ENCODE measurements around the gene LDLRAD3.
A peak's percentile ranks its signal among the peaks of the same experiment; 100 is the strongest.

Gene LDLRAD3

DNA sequence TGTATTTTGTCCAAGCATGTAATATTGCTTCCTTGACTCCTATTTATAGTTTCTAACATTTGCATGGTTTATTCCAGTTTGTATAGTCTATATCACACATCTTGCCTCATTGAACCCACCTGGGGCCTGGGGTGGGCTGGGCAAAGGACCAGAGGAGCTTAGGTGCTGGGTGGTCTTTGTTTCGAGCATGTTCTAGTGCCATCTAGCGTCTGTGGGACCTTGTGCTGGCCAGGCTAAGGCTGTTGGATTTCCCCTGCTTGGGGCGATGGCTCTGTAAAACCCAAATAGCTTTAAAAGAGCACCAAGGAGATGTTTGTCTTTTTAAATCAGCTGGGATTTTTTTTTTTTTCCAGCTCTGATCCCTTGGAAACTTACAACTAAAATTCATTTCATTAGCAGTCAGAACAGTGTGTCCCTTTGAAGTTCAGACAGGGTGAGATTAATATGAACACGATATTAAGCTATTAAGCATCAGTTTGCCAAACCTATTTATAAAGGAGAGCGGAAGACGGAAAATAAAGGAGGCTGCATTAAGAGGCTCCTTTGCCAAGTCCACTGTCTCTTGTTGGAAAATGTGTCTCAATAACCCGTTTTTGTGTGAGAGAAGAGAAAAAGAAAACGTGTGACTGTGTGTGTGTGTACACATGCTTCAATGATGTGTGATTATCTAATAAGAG is 188.0 kb downstream of the LDLRAD3 start:
- no peak for DNase-seq (ENCODE audit: low read depth in 2 of 2)

DNA sequence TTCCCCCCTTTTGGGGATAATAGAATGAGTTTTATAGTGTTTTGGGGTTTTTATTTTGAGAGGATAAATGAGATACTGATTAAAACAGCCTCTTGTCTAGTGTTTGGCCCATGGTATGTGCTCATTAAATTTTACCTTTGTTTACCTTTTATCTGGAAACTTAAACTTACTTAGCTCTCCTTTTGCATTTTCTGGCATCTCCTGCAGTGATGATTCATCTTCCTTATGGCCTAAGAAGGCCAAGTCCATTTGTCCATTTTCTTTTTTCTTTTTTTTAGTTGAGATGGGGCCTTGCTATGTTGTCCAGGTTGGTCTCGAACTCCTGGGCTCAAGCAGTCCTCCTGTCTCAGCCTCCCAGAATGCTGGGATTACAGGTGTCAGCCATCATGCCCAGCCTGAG is 189.1 kb downstream of the LDLRAD3 start:
- no peak for DNase-seq (ENCODE audit: low read depth in 2 of 2)

DNA sequence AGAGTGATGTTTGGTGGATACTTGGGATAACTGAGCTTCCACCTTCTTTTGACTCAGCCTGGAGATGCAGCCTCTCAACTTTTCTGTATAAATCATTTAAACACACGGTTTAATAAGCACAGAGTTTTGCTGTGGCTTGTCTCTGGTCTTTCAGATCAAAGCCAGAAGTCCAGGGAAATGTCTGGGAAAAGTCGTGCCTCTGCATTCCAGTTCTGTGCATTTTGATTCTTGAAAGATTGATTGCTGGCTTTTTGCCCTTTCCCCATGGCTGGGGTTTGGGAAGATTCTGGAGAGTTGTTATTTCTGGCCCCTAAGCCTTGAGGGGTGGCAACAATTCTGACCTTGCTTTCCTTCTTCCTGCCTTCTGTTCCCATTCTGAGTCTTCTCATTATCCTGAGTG is 191.2 kb downstream of the LDLRAD3 start:
- DNase-seq (ENCODE audit: low read depth in 2 of 2) = no peak

DNA sequence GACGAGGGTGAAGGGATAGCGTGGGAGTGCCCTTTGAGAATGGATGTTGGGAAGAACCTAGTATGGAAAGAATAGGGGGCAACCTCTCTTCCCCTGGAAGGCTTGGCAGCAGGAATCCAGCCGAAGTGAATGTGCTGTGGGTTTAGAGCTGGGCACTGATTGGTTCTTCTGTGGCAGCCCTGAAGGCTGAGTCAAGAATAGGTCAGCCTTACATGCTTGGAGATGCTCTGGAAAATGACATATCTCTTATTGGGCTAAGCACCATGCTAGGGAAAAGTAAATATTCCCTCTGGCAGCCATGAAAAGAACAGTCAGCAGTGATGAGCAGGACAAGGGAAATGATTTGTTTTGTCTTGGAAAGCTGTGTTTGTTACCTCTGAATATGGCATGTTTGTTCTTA is 195.9 kb downstream of the LDLRAD3 start:
- DNase-seq (ENCODE audit: low read depth in 2 of 2) = no peak

DNA sequence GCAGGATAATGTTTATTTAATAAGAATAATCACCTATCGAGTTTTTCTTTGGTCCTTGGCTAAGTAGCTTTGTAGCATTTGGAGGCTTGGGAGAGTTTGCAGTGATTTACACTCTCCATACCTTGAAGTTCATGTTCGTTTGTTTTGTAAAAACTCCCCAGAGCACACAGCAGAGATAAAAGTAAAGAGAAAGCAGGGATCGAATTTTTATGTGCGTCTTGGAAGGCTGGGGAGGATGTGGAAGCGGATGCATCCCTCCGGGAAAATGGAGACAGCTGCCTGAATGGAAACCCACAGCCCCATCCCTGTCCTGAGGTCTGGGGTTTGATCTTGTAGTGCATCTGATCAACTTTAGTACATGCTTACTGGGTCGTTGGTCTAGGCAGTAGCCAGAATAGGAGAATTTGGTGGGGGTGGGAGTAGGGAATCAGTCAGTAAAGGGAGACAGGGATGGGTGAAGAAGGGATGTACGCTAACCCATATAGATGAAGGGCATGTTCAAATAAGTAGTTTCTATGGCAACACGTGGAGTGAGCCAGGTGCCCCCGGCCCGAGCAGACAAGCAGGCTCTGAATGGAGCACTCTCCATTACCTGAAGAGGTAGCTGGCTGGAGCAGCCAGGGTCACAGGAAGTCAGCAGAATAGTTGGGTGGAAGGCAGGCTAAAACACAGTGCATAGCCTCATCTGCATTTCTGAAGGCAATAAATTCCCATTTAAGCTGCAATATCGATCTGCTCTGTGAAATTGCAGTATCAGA is 197.5 kb downstream of the LDLRAD3 start:
- DNase-seq (ENCODE audit: low read depth in 2 of 2) = no peak

DNA sequence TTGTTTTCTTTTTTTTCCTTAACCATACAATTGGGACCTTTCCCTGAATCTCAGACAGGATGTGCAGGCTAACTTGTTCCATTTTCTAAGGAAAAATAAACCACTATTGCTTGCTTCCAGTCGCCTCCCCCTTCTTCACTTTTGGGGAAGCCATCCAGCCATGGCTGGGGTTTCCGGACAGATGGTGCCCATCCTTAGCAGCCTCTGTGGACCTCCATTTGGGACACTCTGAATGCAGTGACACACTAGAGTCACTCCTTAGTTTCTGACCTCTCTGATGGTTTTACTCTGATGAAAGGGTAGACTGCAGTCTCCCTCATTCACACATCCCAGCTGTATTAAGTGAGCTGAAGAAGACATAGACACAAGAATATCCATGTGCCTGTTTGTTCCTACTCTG is 198.1 kb downstream of the LDLRAD3 start:
- no peak for DNase-seq (ENCODE audit: low read depth in 2 of 2)

DNA sequence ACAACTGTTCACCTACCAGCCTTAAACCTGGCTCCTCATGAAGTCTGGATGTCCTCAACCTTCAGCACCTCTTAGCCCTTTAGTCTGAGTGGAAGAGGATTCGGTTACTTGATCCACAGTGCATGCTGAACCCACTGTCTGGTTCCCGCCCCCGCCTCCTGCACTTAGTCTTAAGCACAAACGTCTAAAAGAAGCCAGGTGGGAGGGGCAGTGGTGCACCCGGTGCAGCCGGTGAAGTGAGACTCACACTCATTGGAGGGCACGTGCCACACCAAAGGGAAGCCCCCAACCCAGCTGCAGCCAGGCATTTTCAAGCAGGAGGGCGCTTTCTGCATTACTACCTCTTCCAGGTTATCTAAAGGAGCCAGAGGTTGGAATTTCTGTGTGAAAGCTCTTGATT is 198.6 kb downstream of the LDLRAD3 start:
- DNase-seq (ENCODE audit: low read depth in 2 of 2) = no peak

DNA sequence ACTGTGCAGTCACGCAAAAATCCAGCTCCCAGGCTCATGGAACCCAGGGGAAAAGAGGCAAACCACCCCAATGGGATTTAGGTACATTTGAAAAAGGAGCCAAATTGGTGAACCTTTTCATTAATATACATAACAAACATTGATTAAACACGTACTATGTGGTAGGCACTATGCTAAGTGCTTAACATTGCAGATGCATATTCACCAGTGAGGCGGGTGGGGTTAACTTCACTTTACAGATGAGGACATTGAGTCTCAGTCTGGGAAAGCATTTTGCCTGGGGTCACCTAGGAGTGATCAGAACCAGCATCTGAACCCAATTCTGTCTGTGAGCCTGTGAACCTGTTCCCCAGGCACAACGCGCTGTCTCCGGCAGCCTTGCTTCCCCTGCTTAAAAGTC is 199.0 kb downstream of the LDLRAD3 start:
- no peak for DNase-seq (ENCODE audit: low read depth in 2 of 2)

DNA sequence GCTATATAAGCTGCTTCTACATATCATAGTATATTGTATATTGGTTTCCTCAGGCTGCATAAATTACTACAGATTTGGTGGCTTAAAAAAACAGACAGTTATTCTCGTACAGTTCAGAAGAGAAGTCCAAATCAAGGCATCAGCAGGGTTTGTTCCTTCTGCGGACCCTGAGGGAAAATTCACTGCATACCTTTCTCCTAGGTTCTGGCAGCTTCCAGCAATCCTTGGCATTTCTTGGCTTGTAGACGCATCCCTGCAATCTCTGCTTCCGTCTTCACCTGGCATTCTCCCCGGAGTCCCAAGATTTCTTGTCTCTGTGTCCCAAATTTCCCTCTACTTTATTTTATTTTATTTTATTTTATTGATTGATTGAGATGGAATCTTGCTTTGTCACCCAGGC is 202.6 kb downstream of the LDLRAD3 start:
- DNase-seq (ENCODE audit: low read depth in 2 of 2) = no peak

DNA sequence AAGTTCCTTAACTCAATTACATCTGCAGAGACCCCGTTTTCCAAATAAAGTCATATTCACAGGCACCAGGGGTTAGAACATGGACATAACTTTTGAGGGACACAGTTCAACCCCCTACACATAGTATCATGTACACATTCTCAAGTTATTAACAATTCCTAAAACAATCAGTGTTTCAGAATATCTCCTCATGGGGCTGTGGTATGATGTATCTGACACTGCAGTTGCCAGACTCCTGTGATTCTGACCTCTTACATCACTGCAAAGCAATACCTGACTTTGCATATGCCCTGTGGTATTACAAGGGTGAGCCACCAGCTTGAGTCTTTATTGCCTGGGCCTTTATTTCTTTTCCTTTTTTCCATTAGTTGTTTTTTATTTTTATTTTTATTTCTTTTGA is 203.6 kb downstream of the LDLRAD3 start:
- DNase-seq (ENCODE audit: low read depth in 2 of 2) = no peak

DNA sequence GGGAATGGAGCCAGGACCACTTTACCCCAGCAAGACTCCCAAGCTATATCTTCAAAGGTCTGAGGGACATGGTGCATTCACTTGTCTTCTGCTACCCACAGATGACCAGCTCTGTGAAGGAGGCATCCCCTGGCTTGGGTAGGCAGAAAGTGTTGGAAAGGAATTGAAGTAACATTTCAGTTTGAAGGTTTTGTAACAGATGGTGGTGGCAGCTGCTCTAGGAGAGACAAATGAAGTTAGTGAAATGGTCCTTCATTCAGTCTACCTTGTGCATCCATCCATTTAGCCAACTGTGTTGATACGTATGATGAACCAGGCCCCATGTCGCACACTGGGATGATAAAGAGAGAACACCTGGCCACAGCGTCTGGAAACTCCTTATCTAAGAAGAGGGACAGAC is 204.8 kb downstream of the LDLRAD3 start:
- no peak for DNase-seq (ENCODE audit: low read depth in 2 of 2)

DNA sequence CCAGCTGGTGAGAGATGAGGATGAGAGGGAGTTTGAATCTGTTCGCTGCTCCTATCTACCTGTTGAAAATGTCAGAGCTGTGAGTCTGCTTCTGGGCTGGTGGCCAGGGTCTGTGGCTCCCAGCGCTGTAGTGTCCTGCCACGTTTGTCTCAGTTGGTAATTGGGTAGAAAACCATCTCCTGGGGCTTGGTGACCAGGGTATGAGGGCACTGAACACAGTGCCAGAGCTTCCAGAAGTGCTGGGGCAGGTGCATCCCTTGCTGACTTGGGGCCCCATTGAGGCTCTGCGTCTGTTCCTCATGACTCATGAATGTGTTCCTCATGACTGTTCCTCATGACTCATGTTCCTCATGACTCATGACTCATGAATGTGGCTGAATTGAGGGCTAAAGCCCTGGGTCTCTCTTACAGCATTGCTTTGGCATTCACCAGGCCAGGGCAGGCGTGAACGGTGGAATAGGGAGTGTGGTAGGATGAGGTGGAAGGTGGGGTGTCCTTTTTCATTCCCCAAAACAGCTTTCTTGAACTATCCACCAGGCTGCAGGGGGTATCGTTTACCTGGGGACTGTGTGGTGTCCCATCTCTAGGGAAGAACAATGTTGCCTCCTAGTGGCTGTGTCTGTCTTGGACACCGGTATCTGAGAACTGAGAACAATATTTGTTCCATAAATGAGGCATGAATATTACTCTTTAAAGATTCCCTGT is 205.8 kb downstream of the LDLRAD3 start:
- DNase-seq (ENCODE audit: low read depth in 2 of 2) = peak; percentile 97 to 98

DNA sequence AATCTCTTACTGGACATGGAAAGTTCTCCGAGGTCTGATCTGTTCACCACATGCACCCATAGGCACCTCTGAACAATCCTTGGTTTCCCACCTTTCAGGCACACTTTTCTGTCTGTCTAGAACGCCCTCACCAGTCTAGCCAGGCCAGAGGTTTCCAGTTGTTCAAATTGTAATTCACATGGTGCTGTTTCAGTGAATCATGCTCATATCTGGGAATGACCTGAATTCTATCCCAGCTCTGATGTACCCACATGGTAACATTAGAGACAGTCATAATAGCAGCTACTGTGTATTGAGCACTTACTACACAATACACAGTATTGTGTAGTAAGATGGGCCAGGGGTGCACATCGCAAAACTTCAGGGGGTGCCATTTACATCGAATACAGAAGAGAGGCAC is 207.1 kb downstream of the LDLRAD3 start:
- no peak for DNase-seq (ENCODE audit: low read depth in 2 of 2)

DNA sequence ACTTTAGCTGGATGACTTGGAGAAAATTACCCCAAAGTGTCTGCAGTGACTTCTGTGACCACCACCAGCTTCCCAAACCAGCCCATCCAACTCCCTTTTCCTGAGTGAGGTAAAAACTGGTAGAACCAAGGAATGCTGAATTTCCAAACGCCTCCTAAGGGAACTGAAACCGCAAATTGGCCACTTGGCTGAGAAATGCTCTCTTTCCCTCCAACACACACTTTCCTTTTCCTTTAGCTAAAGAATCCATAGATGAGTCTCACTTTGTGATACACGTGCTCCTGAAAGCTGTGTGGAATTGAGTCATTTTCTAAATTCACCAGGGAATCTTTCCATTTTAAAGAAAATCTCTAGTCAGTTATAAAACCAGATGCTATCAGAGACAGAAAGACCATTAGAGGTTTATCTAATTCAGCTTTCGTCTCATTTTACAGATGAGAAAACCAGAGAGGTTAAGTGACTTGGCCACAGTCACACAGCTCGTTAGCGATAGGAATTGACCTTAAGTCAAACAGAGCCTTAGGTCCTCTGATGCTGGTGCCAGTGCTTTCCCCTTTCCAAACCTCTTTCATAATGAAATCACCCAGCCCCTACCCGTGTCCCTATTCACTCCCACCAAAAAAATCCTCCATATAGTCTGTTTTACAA is 208.2 kb downstream of the LDLRAD3 start:
- no peak for DNase-seq (ENCODE audit: low read depth in 2 of 2)

DNA sequence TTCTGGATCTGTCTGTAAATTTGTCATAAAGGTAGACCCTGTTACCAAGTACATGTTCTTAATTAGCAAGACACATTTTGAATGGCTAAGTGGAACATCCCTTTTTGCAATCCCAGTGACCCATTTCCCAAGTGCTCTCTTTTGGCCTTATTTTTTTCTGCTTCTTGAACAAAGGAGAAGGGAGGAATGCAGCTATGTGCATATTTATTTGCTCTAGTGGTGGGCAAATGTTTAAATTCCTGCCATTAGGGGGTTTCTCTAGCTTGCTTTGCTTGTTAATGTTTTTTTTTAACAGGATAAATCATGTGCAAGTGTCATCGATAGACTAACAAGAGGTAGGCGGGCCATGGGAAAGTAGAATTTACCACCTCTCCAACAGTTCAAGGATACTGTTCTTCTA is 209.7 kb downstream of the LDLRAD3 start:
- DNase-seq (ENCODE audit: low read depth in 2 of 2) = no peak

DNA sequence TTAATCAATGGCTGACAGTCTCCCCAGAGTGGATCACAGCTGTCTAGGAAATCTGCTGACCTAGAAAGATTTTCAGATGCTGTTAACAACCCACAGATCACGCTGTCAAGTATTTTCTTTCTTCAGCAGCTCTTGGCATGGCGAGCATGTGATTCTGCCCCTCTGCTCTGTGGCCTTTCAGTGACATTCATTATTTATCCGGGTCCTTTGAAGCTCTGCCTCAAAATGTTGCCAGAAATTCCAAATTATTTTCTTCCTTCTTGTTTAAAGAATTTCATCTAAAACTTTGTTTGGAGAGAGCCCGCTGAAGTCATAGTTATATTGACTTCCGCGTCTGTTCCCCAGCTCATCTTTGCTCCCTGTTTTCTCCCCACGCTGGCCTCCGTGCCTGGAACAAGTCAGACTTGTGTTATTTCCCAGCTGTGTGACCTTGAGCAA is 211.3 kb downstream of the LDLRAD3 start:
- DNase-seq (ENCODE audit: low read depth in 2 of 2) = no peak

DNA sequence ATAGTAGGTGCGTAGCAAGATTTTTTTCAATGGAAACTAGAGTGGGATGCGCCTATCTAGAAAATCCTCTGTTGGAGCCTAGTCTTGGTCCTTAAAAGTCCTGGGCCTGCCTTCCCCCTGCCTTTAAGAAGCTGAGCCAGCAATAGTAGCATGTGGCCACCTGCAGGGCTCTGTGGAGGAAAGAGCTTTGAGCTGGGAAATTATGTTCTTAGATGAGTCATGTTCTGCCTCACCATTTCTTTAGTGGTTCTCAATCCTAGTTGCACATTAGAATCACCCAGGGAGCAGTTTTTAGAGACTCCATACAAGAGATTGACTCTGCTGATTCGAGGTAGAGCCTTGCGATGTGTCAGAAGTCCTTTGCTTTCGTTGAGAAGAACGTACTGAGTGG is 211.9 kb downstream of the LDLRAD3 start:
- DNase-seq (ENCODE audit: low read depth in 2 of 2) = peak in 1 of 2 experiments; percentile 29

DNA sequence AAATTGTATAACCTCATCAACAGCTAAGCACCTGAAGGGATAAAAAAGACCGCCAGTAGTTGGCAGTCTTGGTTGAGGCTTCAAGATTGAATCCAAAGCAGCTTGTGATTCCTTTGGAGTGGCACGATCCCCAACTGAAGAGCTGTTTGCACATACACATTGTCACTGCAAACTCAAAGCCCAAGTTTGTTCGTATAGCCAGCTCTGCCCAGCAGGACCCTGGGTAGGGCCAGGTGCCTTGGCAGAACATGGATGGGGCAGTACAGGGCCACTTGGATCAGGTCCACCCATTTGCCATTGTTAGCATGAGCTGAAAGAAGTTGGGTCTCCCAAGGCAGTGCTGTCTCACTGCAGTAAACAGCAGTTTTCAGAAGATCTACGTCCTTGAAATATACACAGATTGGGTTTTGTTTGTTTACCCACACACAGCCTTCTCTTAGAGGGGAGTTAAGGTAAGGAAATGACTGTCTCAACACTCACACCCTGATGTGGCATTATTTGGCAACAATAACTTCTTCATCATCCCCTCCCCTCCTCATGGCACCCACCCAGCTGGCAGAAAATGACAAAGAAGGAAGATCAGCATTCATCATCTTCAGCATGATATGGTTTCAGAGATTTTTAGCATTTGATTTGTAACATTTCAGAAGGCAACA is 212.4 kb downstream of the LDLRAD3 start:
- no peak for DNase-seq (ENCODE audit: low read depth in 2 of 2)

DNA sequence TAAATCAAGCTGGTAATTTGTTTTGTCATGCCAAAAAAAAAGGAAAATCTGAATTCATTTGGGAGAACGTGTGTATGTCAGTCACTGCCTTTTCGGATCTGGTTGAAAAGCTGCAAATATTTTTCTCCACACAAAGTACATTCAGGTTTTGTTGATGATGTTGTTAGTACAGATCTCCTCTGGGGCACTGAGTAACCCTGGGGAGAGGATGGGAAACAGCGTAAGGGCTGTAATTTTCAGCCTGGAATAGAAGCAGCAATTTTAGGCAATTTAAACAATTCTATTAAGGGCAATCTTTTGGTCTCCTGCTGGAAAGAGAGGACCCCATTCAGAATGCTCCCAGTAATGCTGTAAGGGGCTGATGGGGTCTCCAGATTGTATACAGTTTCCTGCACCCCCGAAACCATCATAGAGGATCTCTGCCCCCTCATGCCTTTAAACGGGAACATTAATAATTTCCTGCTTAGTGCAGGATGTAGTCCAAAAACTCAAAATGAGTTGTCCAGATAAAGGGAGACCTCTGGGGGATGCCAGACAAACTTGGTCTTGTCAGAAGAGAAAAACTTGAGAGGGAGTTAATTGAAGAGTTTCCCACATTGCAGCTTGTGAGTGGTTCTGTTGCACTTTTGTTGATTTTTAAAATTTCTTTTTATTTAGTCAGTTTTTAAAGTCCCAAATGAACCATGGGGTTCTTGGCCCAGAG is 213.1 kb downstream of the LDLRAD3 start:
- no peak for DNase-seq (ENCODE audit: low read depth in 2 of 2)

DNA sequence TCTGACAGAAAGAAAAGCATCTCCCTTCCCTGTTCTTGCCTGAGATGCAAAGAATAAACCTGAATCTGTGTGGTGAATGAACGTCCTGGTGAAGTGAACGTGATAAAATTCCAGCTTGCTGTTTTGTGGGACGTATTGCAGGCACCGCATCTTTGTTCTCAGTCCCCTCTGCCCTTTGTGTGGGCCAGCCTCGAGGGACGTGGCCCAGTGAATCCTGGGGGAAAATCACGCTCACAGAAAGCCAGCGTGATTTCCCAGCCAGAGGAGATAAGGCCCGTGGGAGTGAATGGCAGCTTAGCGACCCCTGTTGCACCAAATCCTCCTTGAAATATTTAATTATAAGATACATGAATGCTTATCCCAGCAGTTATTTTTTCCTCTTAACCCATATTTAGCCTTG is 216.2 kb downstream of the LDLRAD3 start:
- DNase-seq (ENCODE audit: low read depth in 2 of 2) = no peak

DNA sequence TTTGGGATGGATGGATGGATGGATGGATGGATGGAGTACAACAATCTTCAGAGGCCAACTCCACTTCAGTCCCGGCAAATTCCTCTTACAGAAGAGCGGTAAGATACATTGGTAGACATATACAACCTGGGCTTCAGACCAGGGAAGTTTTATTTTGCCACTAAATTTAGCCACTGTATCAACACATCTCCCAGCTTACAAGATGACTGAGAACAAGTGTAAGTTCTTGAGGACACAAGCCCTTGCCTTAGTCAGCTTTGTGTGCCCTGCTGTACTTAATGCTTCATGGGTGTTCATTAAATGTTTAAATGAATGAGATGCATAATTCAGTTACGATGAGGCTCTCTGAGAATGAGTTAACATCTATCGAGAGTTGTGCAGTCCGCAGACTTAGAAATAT is 217.7 kb downstream of the LDLRAD3 start:
- no peak for DNase-seq (ENCODE audit: low read depth in 2 of 2)

Data from fibroblast of skin of left quadriceps (primary cell).